Measurements from ENCODE around the gene CREG1. TPM values are rescaled to one million over a fixed set of nuclear protein-coding genes. Genes with fewer than 3 reads are reported as not detected.

The CREG1 gene
- total RNA-seq, 1 donor: 150 TPM

- Histone ChIP-seq H3K9me3 (ENCODE audit: low read depth, low read length) (no peaks in the 10 kb centered on the region), H4K20me1 (ENCODE audit: insufficient read depth, low read length) (no peaks in the 10 kb centered on the region), H3K36me3 (ENCODE audit: insufficient read depth, low read length) (no peaks in the 10 kb centered on the region), H3K4me2 (ENCODE audit: insufficient read depth, low read length) (no peak overlapping the region), H3K4me3 (ENCODE audit: insufficient read depth, low read length) (no peak overlapping the region), H3K27me3 (ENCODE audit: insufficient read depth, low read length) (no peaks in the 10 kb centered on the region), H3K27ac (ENCODE audit: low read depth, low read length) (no peak overlapping the region), H2AFZ (ENCODE audit: low read length) (no peak overlapping the region), H3K79me2 (ENCODE audit: insufficient read depth, low read length) (no peaks in the 10 kb centered on the region), H3K4me1 (ENCODE audit: insufficient read depth, low read length) (peaks cover 2% of the 10 kb centered on the region)
- peak; percentile 89 for DNase-seq (ENCODE audit: insufficient read length, low spot score, missing footprints)
- peak; percentile 95 for TF ChIP-seq CTCF (IDR thresholded peaks at IDR 0.05; ENCODE audit: extremely low read depth, low read depth, low read length)
Observed at GRCh38 chr1:167533851-167534300, 19.7 kb downstream of the CREG1 start.

GRCh38 chr1:167532964-167533824 is 20.4 kb downstream of the CREG1 start:
- Histone ChIP-seq H3K36me3 (ENCODE audit: insufficient read depth, low read length) (no peaks in the 10 kb centered on the region), H3K4me2 (ENCODE audit: insufficient read depth, low read length) (no peak overlapping the region), H3K27me3 (ENCODE audit: insufficient read depth, low read length) (no peaks in the 10 kb centered on the region), H4K20me1 (ENCODE audit: insufficient read depth, low read length) (no peaks in the 10 kb centered on the region), H3K4me3 (ENCODE audit: insufficient read depth, low read length) (no peak overlapping the region), H3K27ac (ENCODE audit: low read depth, low read length) (no peak overlapping the region), H3K79me2 (ENCODE audit: insufficient read depth, low read length) (no peaks in the 10 kb centered on the region), H3K9me3 (ENCODE audit: low read depth, low read length) (no peaks in the 10 kb centered on the region), H2AFZ (ENCODE audit: low read length) (no peak overlapping the region), H3K4me1 (ENCODE audit: insufficient read depth, low read length) (no peaks in the 10 kb centered on the region)
- no peak for TF ChIP-seq CTCF (IDR thresholded peaks at IDR 0.05; ENCODE audit: extremely low read depth, low read depth, low read length)
- DNase-seq (ENCODE audit: insufficient read length, low spot score, missing footprints): no peak

GRCh38 chr1:167532375-167532774 is 21.2 kb downstream of the CREG1 start:
- no peak for DNase-seq (ENCODE audit: insufficient read length, low spot score, missing footprints)
- Histone ChIP-seq H3K9me3 (ENCODE audit: low read depth, low read length) (no peaks in the 10 kb centered on the region), H3K27me3 (ENCODE audit: insufficient read depth, low read length) (peaks cover 3% of the 10 kb centered on the region), H3K4me3 (ENCODE audit: insufficient read depth, low read length) (no peak overlapping the region), H4K20me1 (ENCODE audit: insufficient read depth, low read length) (no peaks in the 10 kb centered on the region), H3K4me1 (ENCODE audit: insufficient read depth, low read length) (no peaks in the 10 kb centered on the region), H3K27ac (ENCODE audit: low read depth, low read length) (no peak overlapping the region), H3K79me2 (ENCODE audit: insufficient read depth, low read length) (no peaks in the 10 kb centered on the region), H3K36me3 (ENCODE audit: insufficient read depth, low read length) (no peaks in the 10 kb centered on the region), H3K4me2 (ENCODE audit: insufficient read depth, low read length) (no peak overlapping the region), H2AFZ (ENCODE audit: low read length) (no peak overlapping the region)
- no peak for TF ChIP-seq CTCF (IDR thresholded peaks at IDR 0.05; ENCODE audit: extremely low read depth, low read depth, low read length)

- no peak for TF ChIP-seq CTCF (IDR thresholded peaks at IDR 0.05; ENCODE audit: extremely low read depth, low read depth, low read length)
- Histone ChIP-seq H3K4me2 (ENCODE audit: insufficient read depth, low read length) (no peak overlapping the region), H3K36me3 (ENCODE audit: insufficient read depth, low read length) (no peaks in the 10 kb centered on the region), H3K79me2 (ENCODE audit: insufficient read depth, low read length) (no peaks in the 10 kb centered on the region), H3K4me3 (ENCODE audit: insufficient read depth, low read length) (no peak overlapping the region), H3K27ac (ENCODE audit: low read depth, low read length) (no peak overlapping the region), H3K9me3 (ENCODE audit: low read depth, low read length) (no peaks in the 10 kb centered on the region), H3K27me3 (ENCODE audit: insufficient read depth, low read length) (peaks cover 6% of the 10 kb centered on the region), H2AFZ (ENCODE audit: low read length) (no peak overlapping the region), H3K4me1 (ENCODE audit: insufficient read depth, low read length) (no peaks in the 10 kb centered on the region), H4K20me1 (ENCODE audit: insufficient read depth, low read length) (no peaks in the 10 kb centered on the region)
- DNase-seq (ENCODE audit: insufficient read length, low spot score, missing footprints): no peak
Observed at GRCh38 chr1:167529829-167530474, 23.6 kb downstream of the CREG1 start.

All from osteoblast (primary cell).